Medulla oblongata (tissue), 1 donor: ENCODE data around the gene ZSCAN30.

Experiments
- DNase-seq: peaks from one replicate; pipeline ENCODE4 v3.0.0-alpha.2; 2015; ENCODE audit errors: extremely low spot score

The ZSCAN30 gene

GRCh38 chr18:35290094-35290735, at the start of gene ZSCAN30:
Gene ZSCAN30, minus strand, starts transcription at chr18:35290229. Its CDS starts 25,877 bp downstream, at chr18:35264352.
- peak; percentile 95 for DNase-seq

GRCh38 chr18:35337286-35337685, 47.3 kb upstream of the ZSCAN30 start:
- no peak for DNase-seq

GRCh38 chr18:35335866-35336265, 45.8 kb upstream of the ZSCAN30 start:
- no peak for DNase-seq

- DNase-seq = no peak
Observed at GRCh38 chr18:35334821-35335220, 44.8 kb upstream of the ZSCAN30 start.

- no peak for DNase-seq
Observed at GRCh38 chr18:35334212-35334611, 44.2 kb upstream of the ZSCAN30 start.

- DNase-seq = no peak
Observed at GRCh38 chr18:35331367-35332087, 41.5 kb upstream of the ZSCAN30 start.

GRCh38 chr18:35328868-35329267, 38.8 kb upstream of the ZSCAN30 start:
- no peak for DNase-seq

GRCh38 chr18:35326695-35327387, 36.8 kb upstream of the ZSCAN30 start:
- DNase-seq = no peak

- DNase-seq = no peak
Observed at GRCh38 chr18:35324926-35325655, 35.1 kb upstream of the ZSCAN30 start.

- no peak for DNase-seq
Observed at GRCh38 chr18:35322486-35323458, 32.7 kb upstream of the ZSCAN30 start.

GRCh38 chr18:35311496-35311895, 21.5 kb upstream of the ZSCAN30 start:
- peak; percentile 16 for DNase-seq

- no peak for DNase-seq
Observed at GRCh38 chr18:35306588-35307250, 16.7 kb upstream of the ZSCAN30 start.

- no peak for DNase-seq
Observed at GRCh38 chr18:35303610-35304009, 13.6 kb upstream of the ZSCAN30 start.

GRCh38 chr18:35296060-35296459, 6.0 kb upstream of the ZSCAN30 start:
- DNase-seq = no peak

- DNase-seq = no peak
Observed at GRCh38 chr18:35291166-35291565, 1.1 kb upstream of the ZSCAN30 start.

- no peak for DNase-seq
Observed at GRCh38 chr18:35289727-35290093, 319 bp downstream of the ZSCAN30 start.

GRCh38 chr18:35289293-35289692, 736 bp downstream of the ZSCAN30 start:
- DNase-seq = peak; percentile 11

- peak; percentile 33 for DNase-seq
Observed at GRCh38 chr18:35284841-35285240, 5.2 kb downstream of the ZSCAN30 start.

- no peak for DNase-seq
Observed at GRCh38 chr18:35283923-35284794, 5.9 kb downstream of the ZSCAN30 start.
